NCI-H1694 (cell line): ENCODE data around the gene ZBTB2.
"Not testable (repeated sequence)": the region's sequence is repeated elsewhere in the genome, so short reads cannot be mapped to it uniquely, and the experiment has no call there.

Experiments
- DNase-seq: peaks from one replicate; lab custom pipeline; 2025; lab: John Stamatoyannopoulos, UW

The ZBTB2 gene

DNA sequence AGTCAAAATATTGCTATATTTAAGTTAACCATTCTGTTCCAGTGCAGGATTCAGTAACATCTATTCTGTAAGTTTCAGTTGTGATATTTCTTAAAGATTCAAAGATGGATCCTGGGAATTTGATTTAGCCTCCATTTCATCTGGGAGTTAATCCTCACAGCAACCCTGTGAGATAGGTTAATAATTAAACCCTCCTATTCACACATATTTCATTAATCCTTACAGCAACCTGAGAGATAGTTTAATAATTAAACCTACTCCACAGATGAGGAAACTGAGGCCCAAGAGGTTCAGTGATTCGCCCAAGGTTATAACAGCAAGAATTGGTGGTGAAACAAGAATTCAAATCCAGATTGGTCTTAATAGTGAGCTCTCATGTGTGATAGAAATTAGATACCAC lies 10.9 kb upstream of the ZBTB2 start:
- no peak for DNase-seq

DNA sequence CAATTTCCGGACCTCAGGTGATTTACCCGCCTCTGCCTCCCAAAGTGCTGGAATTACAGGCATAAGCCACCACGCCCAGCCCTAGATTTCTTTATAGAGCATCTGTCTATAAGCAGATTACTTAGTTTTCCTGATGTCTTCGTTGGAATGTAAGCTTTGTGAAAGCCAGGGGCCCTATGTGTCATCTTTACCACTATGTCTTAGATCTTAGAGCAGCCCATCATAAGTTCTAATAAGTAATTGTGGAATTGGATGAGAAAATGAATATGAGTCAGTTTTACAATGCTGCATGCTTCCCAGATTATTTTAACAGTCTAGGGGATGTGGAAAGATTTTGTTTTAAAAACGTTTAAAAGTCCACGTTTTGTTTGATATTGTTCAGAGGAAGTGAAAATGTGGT lies 9.1 kb upstream of the ZBTB2 start:
- no peak for DNase-seq

DNA sequence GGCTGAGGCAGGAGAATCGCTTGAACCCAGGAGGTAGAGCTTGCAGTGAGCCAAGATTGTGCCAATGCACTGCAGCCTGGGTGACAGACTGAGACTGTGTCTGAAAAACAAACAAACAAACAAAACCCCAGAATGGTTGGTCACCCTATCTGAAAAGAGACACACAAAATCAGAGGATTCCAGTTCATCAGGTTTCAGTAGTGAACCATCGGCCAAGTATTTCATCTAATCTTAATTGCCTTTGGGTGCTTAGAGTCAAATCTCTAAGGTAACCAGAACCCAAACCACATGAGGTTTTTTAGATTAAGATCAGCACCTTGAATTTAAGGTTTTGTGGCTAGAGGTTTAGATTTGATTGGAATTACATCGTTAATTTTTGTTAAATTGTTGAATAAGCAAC lies 8.3 kb upstream of the ZBTB2 start:
- DNase-seq = no peak

DNA sequence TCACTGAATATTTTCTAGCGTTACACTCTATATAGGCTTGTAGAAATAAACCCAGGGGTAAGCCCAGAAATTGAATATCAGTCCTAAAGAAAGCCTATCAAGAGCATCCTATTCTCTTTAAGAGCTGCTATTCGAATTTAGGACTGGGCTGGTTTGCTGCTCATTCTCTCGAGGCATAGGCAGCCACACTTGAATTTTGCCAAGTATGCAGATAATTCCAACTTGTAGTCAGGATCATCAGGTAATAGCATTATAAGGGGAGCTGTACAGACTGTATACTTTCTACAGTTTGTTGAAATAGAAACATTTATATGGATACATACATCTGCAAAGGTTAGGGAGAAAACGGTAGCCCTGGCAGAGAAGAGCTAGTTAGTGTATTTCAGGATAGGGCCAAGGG lies 2.1 kb upstream of the ZBTB2 start:
- no peak for DNase-seq

DNA sequence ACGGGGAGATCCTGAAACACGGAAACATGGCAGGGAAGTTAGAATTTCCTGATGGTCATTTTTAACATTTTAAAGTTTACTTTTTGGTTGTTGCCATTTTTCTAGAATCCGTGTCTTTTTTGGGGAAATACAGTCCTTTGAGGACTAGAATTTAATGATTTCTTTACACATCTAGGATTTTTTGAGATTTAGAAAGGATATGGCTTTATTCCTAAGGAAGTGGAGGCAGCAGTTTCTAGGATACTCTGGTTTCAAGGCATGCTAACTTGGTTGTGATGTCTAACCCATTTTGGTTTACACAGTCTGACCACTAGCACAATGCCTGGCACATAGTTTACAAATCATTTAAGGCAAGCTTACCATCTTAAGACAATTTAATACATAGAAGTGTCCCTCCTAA lies 1.1 kb upstream of the ZBTB2 start:
- DNase-seq = no peak

DNA sequence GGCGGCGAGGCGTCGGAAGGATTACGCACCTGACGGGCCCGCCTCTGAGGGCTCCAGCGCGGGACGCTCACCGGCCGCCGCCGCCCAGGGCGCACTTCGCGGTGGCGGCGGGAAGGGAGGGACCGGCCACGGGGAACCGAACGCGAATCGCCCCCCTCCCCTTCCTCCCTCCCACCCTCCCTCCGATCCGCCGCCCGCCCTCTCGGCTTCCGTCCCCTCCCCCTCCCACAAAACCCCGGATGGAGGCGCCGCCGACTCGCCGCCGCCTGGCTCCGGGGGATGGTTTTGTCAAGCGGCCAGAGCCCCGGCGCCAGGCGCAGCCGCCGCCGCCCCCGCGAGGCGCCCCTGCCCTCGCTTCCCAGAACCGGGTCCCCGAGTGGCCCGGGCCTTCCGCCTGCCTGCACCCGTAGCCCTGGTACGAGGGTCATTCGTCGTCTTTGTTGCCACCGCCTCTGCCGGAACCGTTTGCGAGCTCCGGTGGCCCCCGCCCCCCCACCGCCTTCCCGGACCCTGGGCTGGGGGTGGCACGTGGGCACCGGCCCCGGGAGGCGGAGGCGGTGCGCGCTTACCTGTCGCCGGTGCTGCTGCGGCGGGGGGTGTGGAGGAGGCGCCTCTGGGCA lies 398 bp downstream of the ZBTB2 start:
- DNase-seq = peak; percentile 28

DNA sequence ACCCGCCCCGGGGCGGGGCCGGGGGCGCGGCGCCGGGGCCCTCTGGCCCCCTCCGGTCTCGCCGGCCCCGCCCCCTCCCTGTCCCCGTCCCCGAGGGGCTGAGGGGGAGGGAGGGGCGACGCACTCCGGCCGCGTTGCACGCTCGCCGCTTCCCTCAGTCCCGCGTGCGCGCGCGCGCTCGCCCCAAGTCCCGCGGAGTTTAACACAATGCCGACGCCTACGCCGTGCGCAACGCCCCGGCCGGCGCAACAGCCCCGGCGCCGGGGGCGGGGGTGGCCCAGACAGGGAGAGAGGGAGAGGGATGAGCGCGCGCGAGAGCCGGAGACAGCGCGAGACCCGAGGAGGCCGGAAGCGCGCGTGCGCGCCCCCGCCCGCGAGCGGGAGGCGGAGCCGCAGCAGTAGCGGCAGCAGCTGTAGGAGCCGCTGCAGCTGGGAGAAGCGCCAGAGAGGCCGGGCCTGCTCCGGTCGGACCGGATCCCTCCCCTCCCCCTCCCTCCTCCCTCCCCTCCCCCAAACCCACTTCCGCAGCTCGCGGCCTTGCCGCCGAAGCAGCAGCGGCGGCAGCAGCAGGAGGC lies 996 bp downstream of the ZBTB2 start:
- DNase-seq = peak; percentile 87

DNA sequence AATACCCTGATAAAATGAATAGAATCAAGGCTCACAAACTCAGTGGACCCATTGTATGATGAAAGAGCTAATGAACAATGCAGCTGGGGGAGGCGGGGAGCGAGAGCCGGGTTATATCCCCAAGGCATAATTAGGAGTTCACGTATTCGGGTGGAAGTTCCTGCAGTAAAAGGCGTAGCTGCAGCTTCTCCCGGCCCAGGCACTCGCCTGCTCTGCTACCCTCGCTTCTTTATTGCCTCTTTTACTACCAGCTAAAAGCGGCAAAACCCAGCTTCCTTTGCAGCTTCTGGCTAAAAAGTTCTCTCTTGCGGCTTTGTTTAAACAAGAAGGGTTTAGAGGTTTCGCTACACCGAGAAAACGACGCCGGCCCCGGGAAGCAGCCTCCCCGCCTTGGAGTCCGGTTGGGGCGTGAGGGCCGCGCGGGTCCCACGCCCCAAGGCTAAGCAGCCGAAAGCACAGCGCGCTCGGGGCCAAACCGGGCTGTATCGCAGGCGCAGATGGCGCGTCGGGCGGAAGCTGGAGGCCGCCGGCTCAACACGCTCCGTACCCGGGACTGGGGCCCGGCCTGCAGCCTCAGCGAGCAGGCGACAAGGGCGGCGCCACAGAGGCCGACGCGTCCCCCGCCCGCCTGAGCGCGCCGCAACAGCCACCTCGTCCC lies 1.6 kb downstream of the ZBTB2 start:
- peak; percentile 27 for DNase-seq

DNA sequence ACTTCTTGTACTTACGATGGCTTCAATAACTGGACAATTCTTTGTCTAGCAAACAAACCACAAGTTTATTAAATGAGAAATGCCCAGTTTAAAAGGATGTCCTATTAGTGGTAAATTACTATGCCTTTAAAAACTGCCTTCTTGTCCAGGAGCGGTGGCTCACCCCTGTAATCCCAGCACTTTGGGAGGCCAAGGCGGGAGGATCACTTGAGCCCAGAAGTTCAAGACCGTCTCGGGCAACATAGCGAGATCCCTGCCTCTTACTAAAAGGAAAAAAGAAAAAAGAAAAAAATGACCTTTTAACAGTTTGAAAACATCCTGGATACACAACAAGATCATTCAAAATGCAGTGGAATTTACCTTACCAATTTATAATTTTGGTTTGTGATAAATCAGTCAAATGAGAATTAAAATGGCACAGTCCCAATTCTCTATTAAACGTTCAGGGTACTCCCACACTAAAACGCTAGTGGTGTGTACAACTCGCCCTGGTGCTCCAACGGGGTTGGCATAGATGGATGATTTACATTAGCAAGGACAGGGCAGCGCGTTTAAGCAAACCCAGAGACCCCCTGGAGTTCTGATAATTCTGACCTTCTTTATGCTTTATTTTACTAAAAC lies 2.3 kb downstream of the ZBTB2 start:
- DNase-seq = peak; percentile 27

DNA sequence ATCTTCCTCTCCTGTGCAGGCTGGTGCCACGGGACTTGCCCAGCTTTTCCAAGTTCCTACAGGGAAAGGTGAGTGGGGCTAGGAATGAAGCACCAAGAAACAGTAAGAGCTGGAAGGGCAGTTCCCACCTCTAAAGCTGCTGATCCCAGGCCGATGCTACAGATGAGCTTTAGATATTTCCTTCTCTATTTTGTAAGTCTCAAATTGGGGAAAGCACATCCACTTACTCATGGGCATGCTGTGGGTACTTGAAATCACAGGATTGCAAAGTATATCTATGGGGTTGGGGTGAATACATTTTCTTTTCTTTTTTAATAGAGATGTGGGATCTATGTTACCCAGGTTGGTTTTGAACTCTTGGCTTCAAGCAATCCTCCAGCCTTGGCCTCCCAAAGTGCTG lies 3.1 kb downstream of the ZBTB2 start:
- DNase-seq = no peak

DNA sequence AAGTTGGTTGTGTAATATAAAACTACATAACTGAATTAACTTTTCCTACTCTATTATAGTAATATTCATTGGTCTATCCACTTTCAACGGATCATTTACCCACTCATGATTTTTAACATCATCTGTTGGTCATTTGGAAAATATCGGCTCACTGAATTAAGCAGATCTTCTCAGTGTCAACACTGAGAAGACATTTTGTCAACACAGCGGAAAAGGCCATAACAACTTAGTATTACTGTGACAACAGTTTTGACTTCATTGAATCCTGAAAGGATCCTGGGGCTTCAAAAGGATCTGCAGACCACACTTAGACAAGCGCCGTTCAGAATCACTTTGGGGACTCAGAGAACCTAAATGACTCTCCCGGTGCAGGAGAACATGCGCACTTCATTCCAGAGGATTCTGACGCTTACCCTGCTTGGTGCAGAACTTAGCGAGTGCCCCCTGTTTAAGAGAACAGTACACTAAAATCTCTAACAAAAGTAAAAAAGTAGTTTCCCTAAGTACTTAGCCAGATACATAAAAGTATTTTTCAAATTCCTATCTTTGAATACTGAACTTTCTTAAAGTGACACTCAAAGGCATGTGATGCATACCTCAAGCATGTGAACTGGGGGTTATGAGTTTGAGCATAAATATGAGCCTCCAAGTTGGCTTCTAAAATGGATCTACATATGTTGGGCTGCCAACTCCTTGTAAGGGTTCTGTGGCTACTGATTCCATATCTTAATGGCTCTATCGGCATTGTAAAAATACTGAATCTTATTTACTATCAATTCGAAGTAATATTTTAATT lies 4.0 kb downstream of the ZBTB2 start:
- DNase-seq = no peak

DNA sequence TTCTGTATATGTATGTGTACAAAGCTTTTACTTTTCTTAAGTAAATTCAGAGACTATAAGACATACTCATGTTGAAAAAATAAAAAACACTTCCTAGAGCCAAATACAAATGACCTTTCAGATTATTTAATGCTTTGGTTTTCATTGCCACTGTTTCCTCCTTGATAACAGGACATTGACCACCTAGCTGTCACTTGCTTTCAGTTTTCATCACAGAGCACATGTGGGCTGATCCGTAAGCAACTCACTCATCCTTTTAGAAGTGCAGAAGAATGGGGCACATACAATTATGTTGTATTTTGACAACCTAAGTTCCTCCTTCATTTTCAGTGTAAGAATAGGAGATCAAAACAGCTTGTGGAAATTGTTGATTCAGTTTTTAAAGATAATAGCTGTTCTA lies 6.2 kb downstream of the ZBTB2 start:
- no peak for DNase-seq

DNA sequence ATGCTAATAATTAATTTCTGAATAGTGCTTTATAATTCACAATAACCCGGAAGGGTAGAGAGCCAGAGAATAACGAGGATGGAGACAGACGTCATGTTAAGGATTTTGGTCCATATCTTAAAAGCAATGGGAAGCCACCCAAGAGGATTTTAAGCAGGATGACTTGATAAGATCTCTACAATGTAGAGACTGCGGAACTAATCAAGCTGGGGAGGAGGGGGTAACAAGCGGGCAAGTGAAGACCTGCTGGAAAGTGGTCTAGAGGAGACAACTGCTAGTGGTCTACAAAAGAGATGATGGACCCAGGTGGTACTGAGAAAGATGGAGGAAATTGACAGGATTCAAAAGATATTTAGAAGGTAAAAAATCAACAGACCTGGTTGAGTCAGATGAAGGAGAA lies 7.2 kb downstream of the ZBTB2 start:
- DNase-seq = no peak

DNA sequence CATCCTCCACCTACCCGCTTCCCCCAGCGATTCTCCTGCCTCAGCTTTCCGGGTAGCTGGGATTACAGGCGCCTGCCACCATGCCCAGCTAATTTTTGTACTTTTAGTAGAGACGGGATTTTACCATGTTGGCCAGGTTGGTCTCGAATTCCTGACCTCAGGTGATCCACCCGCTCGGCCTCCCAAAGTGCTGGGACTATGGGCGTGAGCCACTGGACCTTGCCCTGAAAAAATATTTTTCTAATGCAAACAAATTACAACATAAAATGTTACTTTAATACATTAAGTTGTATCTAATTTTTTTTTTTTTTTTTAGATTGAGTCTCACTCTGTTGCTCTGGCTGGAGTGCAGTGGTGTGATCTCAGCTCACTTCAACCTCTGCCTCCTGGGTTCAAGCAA lies 8.7 kb downstream of the ZBTB2 start:
- not testable (repeated sequence) for DNase-seq

DNA sequence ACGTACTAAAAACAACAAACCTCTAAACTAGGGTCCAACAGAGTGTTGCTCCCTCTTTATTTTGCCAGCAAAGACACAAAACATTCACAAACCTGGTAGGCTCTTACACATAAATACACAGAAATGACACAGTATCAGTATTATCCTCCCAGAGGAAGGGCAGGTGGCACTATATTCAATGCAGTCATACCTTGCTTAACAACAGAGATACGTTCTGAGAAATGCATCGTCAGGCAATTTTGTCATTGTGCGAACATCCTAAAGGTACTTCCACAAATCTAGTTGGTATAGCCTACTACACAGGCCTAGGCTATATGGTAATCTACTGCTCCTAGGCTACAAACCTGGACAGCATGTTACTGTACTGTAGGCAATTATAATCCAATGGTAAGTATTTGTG lies 9.6 kb downstream of the ZBTB2 start:
- DNase-seq = no peak

DNA sequence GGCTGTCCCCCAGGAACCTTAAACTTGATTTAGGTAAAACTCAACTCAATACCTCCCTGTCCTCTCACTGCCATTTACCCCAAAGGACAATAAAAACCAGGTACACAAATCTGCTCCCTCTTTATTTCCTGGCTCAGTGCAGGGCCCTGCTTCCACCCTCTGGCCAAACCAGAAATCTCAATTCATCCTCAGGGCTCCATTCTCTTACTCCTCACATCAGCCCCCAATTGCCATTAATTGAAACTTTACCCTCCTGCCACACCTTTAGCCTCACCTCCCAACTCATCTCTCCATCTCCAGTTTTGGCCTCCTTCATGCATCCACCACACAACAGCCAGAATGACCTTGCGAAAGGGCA lies 10.5 kb downstream of the ZBTB2 start:
- no peak for DNase-seq

DNA sequence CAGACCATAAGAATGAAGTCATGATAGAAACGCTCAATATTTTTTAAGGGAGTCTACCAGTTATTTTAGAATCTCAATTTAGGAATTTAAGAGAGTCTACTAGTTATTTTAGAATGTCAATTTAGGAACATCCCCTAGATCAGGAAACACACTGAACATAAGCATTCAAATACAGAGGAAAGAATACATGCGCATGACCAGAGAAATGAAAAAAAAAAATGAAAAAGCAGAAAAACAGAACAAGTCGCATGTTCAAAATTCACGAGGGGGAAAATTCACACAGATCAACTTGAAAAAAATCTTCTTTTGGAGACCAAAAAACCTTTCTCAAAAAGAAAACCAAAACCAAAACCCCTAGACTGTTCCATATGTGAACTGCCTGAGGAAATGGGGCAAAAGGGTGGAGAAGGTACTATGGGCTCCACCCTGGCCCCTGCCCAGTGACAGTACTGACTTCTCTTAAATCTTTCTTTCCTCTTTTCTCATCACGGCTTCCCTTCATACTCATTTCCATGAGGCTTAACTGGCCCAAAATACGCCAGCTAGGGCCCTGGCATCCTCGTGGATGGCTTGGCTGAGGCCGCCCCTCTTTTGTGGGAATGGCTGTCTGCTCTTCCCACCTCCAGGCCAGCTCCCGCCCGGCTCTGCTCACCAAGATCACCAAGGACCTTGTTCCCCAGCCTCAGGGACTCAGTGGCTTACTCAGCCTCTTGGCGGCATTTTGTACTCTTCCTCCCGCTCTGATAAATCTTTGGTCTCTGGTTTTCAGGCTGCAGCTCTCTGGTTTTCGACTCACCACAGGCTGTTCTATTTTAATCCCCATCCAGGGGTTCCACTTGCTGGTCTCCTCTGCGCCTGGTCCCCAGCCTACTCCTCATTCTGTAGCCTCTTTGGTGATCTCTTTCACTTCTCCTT lies 11.2 kb downstream of the ZBTB2 start:
- no peak for DNase-seq

DNA sequence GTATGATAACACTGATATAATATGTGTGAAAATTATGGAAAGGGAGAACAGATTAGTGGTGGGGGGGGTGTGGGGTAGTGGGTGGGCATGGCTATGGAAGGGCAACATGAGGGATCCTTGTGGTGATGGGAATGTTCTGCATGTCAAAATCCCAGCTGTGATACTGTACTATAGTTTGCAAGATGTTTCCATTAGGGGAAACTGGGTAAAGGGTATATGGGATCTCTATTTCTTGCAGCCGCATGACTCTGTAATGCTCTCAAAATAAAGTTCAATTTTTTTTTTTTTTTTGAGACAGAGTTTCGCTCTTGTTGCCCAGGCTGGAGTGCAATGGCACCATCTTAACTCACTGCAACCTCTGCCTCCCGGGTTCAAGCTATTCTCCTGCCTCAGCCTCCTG lies 14.3 kb downstream of the ZBTB2 start:
- no peak for DNase-seq

DNA sequence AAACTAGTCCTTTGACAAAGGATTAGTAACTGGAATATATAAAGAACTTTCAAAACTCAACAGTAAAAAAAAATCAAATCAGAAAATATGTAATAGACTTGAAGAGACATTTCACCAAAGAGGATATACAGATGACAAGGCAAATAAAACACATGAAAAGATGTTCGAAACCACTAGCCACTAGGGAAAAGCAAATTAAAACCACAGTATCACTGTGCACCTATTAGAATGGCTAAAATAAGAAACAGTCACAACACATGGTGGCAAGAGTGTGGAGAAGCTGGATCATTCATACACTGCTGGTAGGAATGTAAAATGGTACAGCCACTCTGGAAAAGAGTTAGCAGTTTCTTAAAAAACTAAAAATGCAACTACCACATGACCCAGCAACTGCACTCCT lies 14.9 kb downstream of the ZBTB2 start:
- no peak for DNase-seq

DNA sequence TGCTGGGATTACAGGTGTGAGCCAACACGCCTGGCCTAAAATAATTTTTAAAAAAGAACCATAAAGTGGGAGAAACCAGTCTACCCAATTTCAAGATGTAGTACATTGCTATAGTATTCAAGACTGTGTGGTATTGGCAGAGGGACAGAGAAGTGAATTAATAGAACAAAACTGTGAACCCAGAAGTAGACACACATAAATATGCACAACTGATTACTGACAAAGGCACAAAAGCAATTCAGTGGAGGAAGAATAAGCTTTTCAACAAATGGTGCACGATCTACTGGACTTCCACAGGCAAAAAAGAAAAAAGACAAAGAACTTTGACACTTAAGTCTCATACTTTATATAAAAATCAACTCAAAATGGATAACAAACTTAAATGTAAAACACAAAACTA lies 15.5 kb downstream of the ZBTB2 start:
- no peak for DNase-seq

DNA sequence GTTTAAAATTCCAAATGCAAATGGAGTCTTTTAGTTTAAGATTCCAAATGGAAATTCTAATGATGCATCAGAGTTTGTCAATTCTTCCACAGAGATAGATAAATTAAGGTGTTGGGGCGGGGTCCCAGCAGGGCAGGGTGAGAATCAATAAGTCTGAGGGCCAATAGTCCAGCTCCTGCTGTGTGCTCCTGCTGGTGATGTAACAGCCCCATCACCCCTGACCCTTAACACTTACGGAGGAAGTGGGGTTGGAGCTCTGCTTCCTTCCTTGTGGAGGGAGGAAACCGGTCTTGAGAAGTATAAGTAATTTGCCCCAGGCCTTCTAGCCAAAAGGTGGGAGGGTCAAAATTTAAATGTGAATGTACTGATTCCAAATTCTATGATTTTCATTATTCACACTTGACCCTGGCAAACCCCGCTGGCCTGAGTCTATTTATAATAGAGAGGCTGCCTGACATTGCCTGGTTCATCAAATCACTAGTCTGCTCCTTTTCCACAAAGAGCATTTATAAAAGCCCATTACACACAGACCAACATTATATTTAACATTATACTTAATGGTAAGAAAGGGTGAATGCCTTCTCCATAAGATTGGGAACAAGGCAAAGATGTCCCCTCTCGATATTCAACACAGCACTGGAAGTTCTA lies 17.2 kb downstream of the ZBTB2 start:
- no peak for DNase-seq
